Nephron progenitor cell (in vitro differentiated cells): ENCODE results near the gene KIF25.

Experiments used
- DNase-seq: peaks from one replicate; pipeline ENCODE4 v3.0.0; 2021
- H3K27ac Mint-ChIP-seq: 2 replicates; pipeline ENCODE4 v1.8.0; 2021; ENCODE audit warnings: mild to moderate bottlenecking, moderate library complexity, mixed read lengths
- H3K27me3 Mint-ChIP-seq: 2 replicates; pipeline ENCODE4 v1.8.0; 2021; ENCODE audit warnings: mild to moderate bottlenecking, low read depth, mixed read lengths; ENCODE audit not compliant: poor library complexity
- H3K36me3 Mint-ChIP-seq: 2 replicates; pipeline ENCODE4 v1.8.0; 2021; ENCODE audit warnings: low read depth, mixed read lengths
- H3K4me1 Mint-ChIP-seq: 2 replicates; pipeline ENCODE4 v1.8.0; 2021; ENCODE audit warnings: mixed read lengths
- H3K4me3 Mint-ChIP-seq: 2 replicates; pipeline ENCODE4 v1.8.0; 2021; ENCODE audit warnings: mild to moderate bottlenecking, moderate library complexity, mixed read lengths
- H3K9me3 Mint-ChIP-seq: 2 replicates; pipeline ENCODE4 v1.8.0; 2021; ENCODE audit warnings: mild to moderate bottlenecking, moderate library complexity, mixed read lengths
- CTCF ChIP-seq: fragments of 200-600 bp; sonication (generic); IDR thresholded peaks from 2 replicates; pipeline ENCODE4 v1.5.0; 2021; ENCODE audit warnings: antibody characterized with exemption

KIF25 gene

GRCh38 chr6:168007592-168008338 is 10.3 kb downstream of the KIF25 start:
- no peak for TF ChIP-seq CTCF
- no peak overlapping the region for H3K4me3 Mint-ChIP-seq
- no peak for DNase-seq
- H3K4me1 Mint-ChIP-seq, result peaks cover 7% of the 10 kb centered on the region
- peaks cover 3% of the 10 kb centered on the region for H3K27me3 Mint-ChIP-seq
- peaks cover 9% of the 10 kb centered on the region for H3K36me3 Mint-ChIP-seq
- peaks cover 64% of the 10 kb centered on the region for H3K9me3 Mint-ChIP-seq
- no peak overlapping the region for H3K27ac Mint-ChIP-seq

- no peak for TF ChIP-seq CTCF
- Mint-ChIP-seq H3K4me3 (no peak overlapping the region), H3K27me3 (peaks cover 3% of the 10 kb centered on the region), H3K9me3 (peaks cover 67% of the 10 kb centered on the region), H3K4me1 (no peaks in the 10 kb centered on the region), H3K27ac (no peak overlapping the region), H3K36me3 (peaks cover 9% of the 10 kb centered on the region)
- DNase-seq, result no peak
These were observed 11.9 kb downstream of the KIF25 start for GRCh38 chr6:168009331-168009730.

GRCh38 chr6:168011291-168011690 is 13.8 kb downstream of the KIF25 start:
- Mint-ChIP-seq H3K27ac (no peak overlapping the region), H3K9me3 (peaks cover 77% of the 10 kb centered on the region), H3K4me1 (no peaks in the 10 kb centered on the region), H3K27me3 (peaks cover 4% of the 10 kb centered on the region), H3K4me3 (no peak overlapping the region), H3K36me3 (peaks cover 17% of the 10 kb centered on the region)
- DNase-seq, result no peak
- TF ChIP-seq CTCF, result no peak

- Mint-ChIP-seq H3K9me3 (peaks cover 81% of the 10 kb centered on the region), H3K4me3 (no peak overlapping the region), H3K4me1 (no peaks in the 10 kb centered on the region), H3K27me3 (peaks cover 11% of the 10 kb centered on the region), H3K36me3 (peaks cover 17% of the 10 kb centered on the region), H3K27ac (no peak overlapping the region)
- no peak for TF ChIP-seq CTCF
- DNase-seq, result no peak
These were observed 15.2 kb downstream of the KIF25 start for GRCh38 chr6:168012431-168013249.

GRCh38 chr6:168013250-168013915 is 15.9 kb downstream of the KIF25 start:
- DNase-seq, result no peak
- H3K4me1 Mint-ChIP-seq, result no peaks in the 10 kb centered on the region
- H3K27ac Mint-ChIP-seq, result no peak overlapping the region
- H3K27me3 Mint-ChIP-seq, result peaks cover 12% of the 10 kb centered on the region
- peaks cover 79% of the 10 kb centered on the region for H3K9me3 Mint-ChIP-seq
- TF ChIP-seq CTCF, result no peak
- H3K36me3 Mint-ChIP-seq, result peaks cover 17% of the 10 kb centered on the region
- H3K4me3 Mint-ChIP-seq, result no peak overlapping the region
